Prostate gland (tissue), 2 donors: ENCODE measurements around the gene DHPS. TPM values are rescaled to one million over a fixed set of nuclear protein-coding genes. Genes with fewer than 3 reads are reported as not detected.

Source experiments
- DNase-seq: peaks from one replicate; pipeline ENCODE4 v3.0.0-alpha.2; 2019; ENCODE audit warnings: low spot score
- H3K27ac ChIP-seq, 2 donors: fragments of 200-600 bp; sonication (generic); 2 replicates each; pipeline ENCODE4 v1.5.1; 2017 to 2019
- H3K27me3 ChIP-seq: fragments of 200-600 bp; sonication (generic); replicated peaks from 2 replicates; pipeline ENCODE4 v1.5.1; 2019; ENCODE audit not compliant: insufficient read depth
- H3K36me3 ChIP-seq, 2 donors: fragments of 200-600 bp; sonication (generic); 1 replicate in 1 of 2; 2 replicates in 1 of 2; pipeline versions ENCODE4 v1.5.1 to v1.8.1; 2017 to 2019
- H3K4me1 ChIP-seq: fragments of 200-600 bp; sonication (generic); replicated peaks from 2 replicates; pipeline ENCODE4 v1.5.1; 2019
- H3K4me3 ChIP-seq, 2 donors: fragments of 200-600 bp; sonication (generic); 2 replicates each; pipeline ENCODE4 v1.5.1; 2017 to 2019
- H3K9me3 ChIP-seq: fragments of 200-600 bp; sonication (generic); 2 replicates; pipeline ENCODE4 v1.5.1; 2017
- POLR2A ChIP-seq: fragments of 450-650 bp; IDR thresholded peaks from one replicate; pipeline ENCODE4 v1.6.1; 2016; ENCODE audit warnings: antibody characterized with exemption, mild to moderate bottlenecking
- POLR2AphosphoS5 ChIP-seq: sonication (generic); formaldehyde crosslinking; IDR thresholded peaks from one replicate; pipeline ENCODE4 v1.6.1; 2017; ENCODE audit warnings: antibody characterized with exemption
- WGBS: methylation state at CpG from one replicate; pipeline ENCODE4 v1.1.5; 2018; 5-methylcytosine and 5-hydroxymethylcytosine counted together
- intact Hi-C: fragments of 100-400 bp; cut with DNase I; formaldehyde crosslinking; loops from one replicate; pipeline ENCODE4 v1.14.2; 2022
- small RNA-seq, 2 donors: library from RNA; depleted of rRNA; stranded (forward); fragments of <200 nt; gene quantifications; one replicate each; pipeline ENCODE3, GENCODE V24; 2016
- total RNA-seq, 2 donors: library from RNA; depleted of rRNA; stranded (reverse); fragments of >200 nt; gene quantifications; one replicate each; pipeline ENCODE4 v1.1.0, GENCODE V29; 2016
- TF ChIP-seq, protein P1 (sequence below), 4 experiments: fragments of 200-600 bp in 2 of 4; fragments of 450-650 bp in 2 of 4; sonication (generic) in 2 of 4; IDR thresholded peaks; 1 replicate in 3 of 4; 2 replicates in 1 of 4; pipeline ENCODE4 v1.5.1; 2016 to 2019; ENCODE audit warnings: antibody characterized with exemption in 4 of 4, mild to moderate bottlenecking in 2 of 4, moderate library complexity in 2 of 4

The DHPS gene
- total RNA-seq, 2 donors from 2014 or later, result 140 to 178 TPM

DNA sequence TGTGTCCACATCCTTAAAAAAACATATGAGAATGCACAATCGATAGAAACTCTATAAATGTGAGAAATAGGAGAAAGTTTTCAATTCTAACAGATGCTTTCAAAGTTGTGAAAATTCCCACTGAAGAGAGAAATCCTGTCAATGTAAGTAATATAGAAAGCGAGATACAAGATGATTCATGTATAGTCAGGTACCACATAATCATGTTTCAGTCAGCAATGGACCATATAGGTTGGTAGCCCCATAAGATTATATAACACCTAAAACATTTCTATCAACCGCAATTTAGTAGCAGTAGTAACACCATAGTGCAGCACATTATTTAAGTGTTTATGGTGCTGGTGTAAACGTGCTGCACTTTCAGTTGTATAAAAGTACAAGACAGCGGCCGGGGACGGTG is 52.5 kb downstream of the DHPS start:
- peaks cover 25 to 28% of the 10 kb centered on the region in 2 donors for H3K36me3 ChIP-seq
- DNase-seq, result no peak

DNA sequence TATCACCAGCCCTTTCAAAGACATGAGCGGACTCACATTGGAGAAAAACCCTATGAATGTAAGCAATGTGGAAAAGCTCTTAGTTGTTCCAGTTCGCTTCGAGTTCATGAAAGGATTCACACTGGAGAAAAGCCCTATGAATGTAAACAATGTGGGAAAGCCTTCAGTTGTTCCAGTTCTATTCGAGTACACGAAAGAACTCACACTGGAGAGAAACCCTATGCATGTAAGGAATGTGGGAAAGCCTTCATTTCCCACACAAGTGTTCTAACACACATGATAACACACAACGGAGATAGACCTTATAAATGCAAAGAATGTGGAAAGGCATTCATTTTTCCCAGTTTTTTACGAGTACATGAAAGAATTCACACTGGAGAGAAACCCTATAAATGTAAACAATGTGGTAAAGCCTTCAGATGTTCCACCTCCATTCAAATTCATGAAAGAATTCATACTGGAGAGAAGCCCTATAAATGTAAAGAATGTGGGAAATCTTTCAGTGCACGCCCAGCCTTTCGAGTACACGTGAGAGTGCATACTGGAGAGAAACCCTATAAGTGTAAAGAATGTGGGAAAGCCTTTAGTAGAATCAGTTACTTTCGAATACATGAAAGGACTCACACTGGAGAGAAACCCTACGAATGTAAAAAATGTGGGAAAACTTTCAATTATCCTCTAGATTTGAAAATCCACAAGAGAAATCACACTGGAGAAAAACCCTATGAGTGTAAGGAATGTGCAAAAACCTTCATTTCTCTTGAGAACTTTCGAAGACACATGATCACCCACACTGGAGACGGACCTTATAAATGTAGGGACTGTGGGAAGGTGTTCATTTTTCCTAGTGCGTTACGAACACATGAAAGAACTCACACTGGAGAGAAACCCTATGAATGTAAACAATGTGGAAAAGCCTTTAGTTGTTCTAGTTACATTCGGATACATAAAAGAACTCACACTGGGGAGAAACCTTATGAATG is 53.3 kb downstream of the DHPS start:
- H3K9me3 ChIP-seq, result no peaks in the 10 kb centered on the region
- H3K27ac ChIP-seq, result no peak overlapping the region
- no peaks in the 10 kb centered on the region for H3K27me3 ChIP-seq
- H3K4me3 ChIP-seq, result no peak overlapping the region
- intact Hi-C loops, result no loop called here
- DNase-seq, result no peak
- H3K36me3 ChIP-seq, result peaks cover 25 to 28% of the 10 kb centered on the region in 2 donors
- WGBS, result 95% methylated on average over 17 of the region's 17 CpGs
- H3K4me1 ChIP-seq, result no peaks in the 10 kb centered on the region
- TF ChIP-seq POLR2A (no peak), POLR2AphosphoS5 (no peak)
- TF ChIP-seq, protein P1, sequence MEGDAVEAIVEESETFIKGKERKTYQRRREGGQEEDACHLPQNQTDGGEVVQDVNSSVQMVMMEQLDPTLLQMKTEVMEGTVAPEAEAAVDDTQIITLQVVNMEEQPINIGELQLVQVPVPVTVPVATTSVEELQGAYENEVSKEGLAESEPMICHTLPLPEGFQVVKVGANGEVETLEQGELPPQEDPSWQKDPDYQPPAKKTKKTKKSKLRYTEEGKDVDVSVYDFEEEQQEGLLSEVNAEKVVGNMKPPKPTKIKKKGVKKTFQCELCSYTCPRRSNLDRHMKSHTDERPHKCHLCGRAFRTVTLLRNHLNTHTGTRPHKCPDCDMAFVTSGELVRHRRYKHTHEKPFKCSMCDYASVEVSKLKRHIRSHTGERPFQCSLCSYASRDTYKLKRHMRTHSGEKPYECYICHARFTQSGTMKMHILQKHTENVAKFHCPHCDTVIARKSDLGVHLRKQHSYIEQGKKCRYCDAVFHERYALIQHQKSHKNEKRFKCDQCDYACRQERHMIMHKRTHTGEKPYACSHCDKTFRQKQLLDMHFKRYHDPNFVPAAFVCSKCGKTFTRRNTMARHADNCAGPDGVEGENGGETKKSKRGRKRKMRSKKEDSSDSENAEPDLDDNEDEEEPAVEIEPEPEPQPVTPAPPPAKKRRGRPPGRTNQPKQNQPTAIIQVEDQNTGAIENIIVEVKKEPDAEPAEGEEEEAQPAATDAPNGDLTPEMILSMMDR (IDR thresholded peaks at IDR 0.05), result no peak

More for the DNA sequence above, 52.5 kb downstream of the DHPS start:
- WGBS, result 97% methylated on average over 7 of the region's 7 CpGs
- H3K9me3 ChIP-seq, result no peaks in the 10 kb centered on the region
- no peak overlapping the region for H3K4me3 ChIP-seq
- no peak overlapping the region for H3K27ac ChIP-seq
- TF ChIP-seq, protein P1 (IDR thresholded peaks at IDR 0.05), result no peak
- TF ChIP-seq POLR2A, result no peak
- TF ChIP-seq POLR2AphosphoS5, result no peak
- H3K4me1 ChIP-seq, result no peaks in the 10 kb centered on the region
- intact Hi-C loops, result no loop called here
- no peaks in the 10 kb centered on the region for H3K27me3 ChIP-seq

DNA sequence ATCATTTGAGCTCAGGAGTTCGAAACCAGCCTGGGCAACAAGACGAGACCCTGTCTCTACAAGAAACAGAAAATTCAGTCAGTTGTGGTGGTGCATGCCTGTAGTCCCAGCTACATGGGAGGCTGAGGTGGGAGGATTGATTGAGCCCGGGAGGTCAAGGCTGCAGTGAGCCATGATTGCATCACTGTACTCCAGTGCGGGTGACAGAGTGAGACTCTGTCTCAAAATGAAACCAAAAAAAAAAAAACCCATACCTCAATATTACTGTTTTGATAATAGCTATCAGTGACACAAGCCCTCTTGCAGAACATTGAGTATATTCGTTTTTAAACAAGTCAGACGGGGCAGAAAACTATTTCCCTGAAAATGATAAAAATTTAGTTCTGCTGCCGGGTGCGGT is 54.7 kb downstream of the DHPS start:
- DNase-seq, result no peak
- intact Hi-C loops, result no loop called here
- H3K4me3 ChIP-seq, result no peak overlapping the region
- 92% methylated on average over 8 of the region's 8 CpGs for WGBS
- H3K9me3 ChIP-seq, result no peaks in the 10 kb centered on the region
- H3K27me3 ChIP-seq, result no peaks in the 10 kb centered on the region
- no peak overlapping the region for H3K27ac ChIP-seq
- no peaks in the 10 kb centered on the region for H3K4me1 ChIP-seq
- peaks cover 25 to 28% of the 10 kb centered on the region in 2 donors for H3K36me3 ChIP-seq
- no peak for TF ChIP-seq POLR2A
- TF ChIP-seq, protein P1 (IDR thresholded peaks at IDR 0.05), result no peak
- no peak for TF ChIP-seq POLR2AphosphoS5

Small RNA genes within 50 kb of the gene (small RNA-seq; reads per million reads assigned to genes)
- 92.5 to 133 reads per million in 2 donors for gene SNORD41

Other genes starting within 250 kb of the DHPS start
- 1 to 10 TPM; 5.7 to 5.8 TPM for gene ZNF443, start 240.9 kb downstream of the DHPS start, total RNA-seq
- 1 to 10 TPM; 3.9 to 5.4 TPM for gene ZNF709, start 197.1 kb downstream of the DHPS start, total RNA-seq
- 10 to 100 TPM; 17.6 to 17.9 TPM for gene ZNF564, start 130.4 kb downstream of the DHPS start, total RNA-seq
- 1 to 10 TPM; 7.2 to 8.9 TPM for gene ZNF490, start 71.1 kb downstream of the DHPS start, total RNA-seq
- gene ZNF791, start 71.0 kb downstream of the DHPS start, total RNA-seq, result 10 to 100 TPM; 18.3 to 20.4 TPM
- gene MAN2B1, start 15.1 kb downstream of the DHPS start, total RNA-seq, result 10 to 100 TPM; 60.2 to 91.9 TPM
- gene WDR83, start 15.1 kb downstream of the DHPS start, total RNA-seq, result 10 to 100 TPM; 14.9 to 16.2 TPM
- not detected for gene GNG14, start 6.1 kb upstream of the DHPS start, total RNA-seq
- gene FBXW9, start 14.8 kb upstream of the DHPS start, total RNA-seq, result 10 to 100 TPM in 1 of 2 donors, 1 to 10 TPM in 1; 9.1 to 16.9 TPM
- gene TNPO2, start 42.1 kb upstream of the DHPS start, total RNA-seq, result 100 to 1,000 TPM in 1 of 2 donors, 10 to 100 TPM in 1; 50.1 to 123 TPM
- 100 to 1,000 TPM; 367 to 399 TPM for gene TRIR, start 52.8 kb upstream of the DHPS start, total RNA-seq
- 10 to 100 TPM; 65.4 to 82.1 TPM for gene GET3, start 55.6 kb upstream of the DHPS start, total RNA-seq
- under 1 TPM in 1 of 2 donors, not detected in 1; 0.91 TPM for gene BEST2, start 69.9 kb upstream of the DHPS start, total RNA-seq
- 100 to 1,000 TPM in 1 of 2 donors, 10 to 100 TPM in 1; 49.6 to 126 TPM for gene HOOK2, start 93.7 kb upstream of the DHPS start, total RNA-seq
- gene JUNB, start 109.6 kb upstream of the DHPS start, total RNA-seq, result 100 to 1,000 TPM; 173 to 290 TPM
- 100 to 1,000 TPM; 256 to 548 TPM for gene PRDX2, start 119.9 kb upstream of the DHPS start, total RNA-seq
- under 1 TPM in 1 of 2 donors, not detected in 1; 0.91 TPM for gene THSD8, start 120.2 kb upstream of the DHPS start, total RNA-seq
- 10 to 100 TPM in 1 of 2 donors, 1 to 10 TPM in 1; 8.7 to 11.5 TPM for gene RNASEH2A, start 124.7 kb upstream of the DHPS start, total RNA-seq
- 1 to 10 TPM in 1 of 2 donors, not detected in 1; 1.1 TPM for gene RTBDN, start 152.7 kb upstream of the DHPS start, total RNA-seq
- gene MAST1, start 156.6 kb upstream of the DHPS start, total RNA-seq, result 1 to 10 TPM; 1.3 to 2.4 TPM
- 10 to 100 TPM; 41.4 to 63.9 TPM for gene DNASE2, start 199.6 kb upstream of the DHPS start, total RNA-seq
- not detected for gene KLF1, start 205.3 kb upstream of the DHPS start, total RNA-seq
- 10 to 100 TPM; 66.4 to 81.7 TPM for gene GCDH, start 209.3 kb upstream of the DHPS start, total RNA-seq
- 1 to 10 TPM in 1 of 2 donors, under 1 TPM in 1; 0.18 to 5.9 TPM for gene SYCE2, start 237.4 kb upstream of the DHPS start, total RNA-seq